Spleen (tissue), 11 donors: ENCODE results near the gene ARHGEF7. TPM values are rescaled to one million over a fixed set of nuclear protein-coding genes. Genes with fewer than 3 reads are reported as not detected.

Source experiments
- DNase-seq: peaks from one replicate; pipeline ENCODE4 v3.0.0-alpha.2; 2020
- H3K27ac ChIP-seq, 8 donors: fragments of 200-600 bp; sonication (generic) in 7 of 8; 1 replicate in 4 of 8; 2 replicates in 4 of 8; pipeline versions ENCODE4 v1.5.0 to v1.8.0; 2016 to 2021; ENCODE audit warnings: inconsistent platforms in 4 of 8, mild to moderate bottlenecking in 4 of 8, moderate library complexity in 1 of 8
- H3K27me3 ChIP-seq, 7 donors: fragments of 200-600 bp; sonication (generic) in 6 of 7; replicated peaks in 1 of 7; 1 replicate in 4 of 7; 2 replicates in 3 of 7; pipeline versions ENCODE4 v1.5.0 to v1.8.0; 2016 to 2021; ENCODE audit warnings: inconsistent platforms in 3 of 7, mild to moderate bottlenecking in 1 of 7
- H3K36me3 ChIP-seq, 6 donors: fragments of 200-600 bp; sonication (generic) in 5 of 6; 1 replicate in 4 of 6; 2 replicates in 2 of 6; pipeline versions ENCODE4 v1.5.0 to v1.8.0; 2016 to 2021; ENCODE audit warnings: inconsistent platforms in 2 of 6
- H3K4me1 ChIP-seq, 6 donors: fragments of 200-600 bp; sonication (generic) in 5 of 6; 1 replicate in 3 of 6; 2 replicates in 3 of 6; pipeline versions ENCODE4 v1.5.0 to v1.8.0; 2016 to 2021; ENCODE audit warnings: inconsistent platforms in 3 of 6
- H3K4me3 ChIP-seq, 8 donors: fragments of 200-600 bp; sonication (generic) in 7 of 8; 1 replicate in 4 of 8; 2 replicates in 4 of 8; pipeline versions ENCODE4 v1.5.0 to v1.8.0; 2016 to 2021; ENCODE audit warnings: inconsistent platforms in 4 of 8, mild to moderate bottlenecking in 4 of 8, moderate library complexity in 2 of 8
- H3K9me3 ChIP-seq, 8 donors: fragments of 200-600 bp; sonication (generic) in 7 of 8; 1 replicate in 4 of 8; 2 replicates in 4 of 8; pipeline versions ENCODE4 v1.5.0 to v1.8.0; 2016 to 2021; ENCODE audit warnings: inconsistent platforms in 4 of 8
- CTCF ChIP-seq, 11 experiments: fragments of 200-600 bp in 7 of 11; fragments of 450-650 bp in 4 of 11; sonication (generic) in 4 of 11; IDR thresholded peaks in 8 of 11; conservative IDR thresholded peaks in 3 of 11; 1 replicate in 7 of 11; 2 replicates in 4 of 11; pipeline versions ENCODE4 v1.4.0 to v1.8.0; 2016 to 2021; ENCODE audit warnings: antibody characterized with exemption in 11 of 11, inconsistent platforms in 4 of 11, mild to moderate bottlenecking in 1 of 11
- POLR2A ChIP-seq, 3 donors: fragments of 450-650 bp; IDR thresholded peaks; one replicate each; pipeline ENCODE4 v1.5.1; 2017; ENCODE audit warnings: antibody characterized with exemption in 3 of 3, mild to moderate bottlenecking in 1 of 3
- POLR2AphosphoS5 ChIP-seq, 3 donors: sonication (generic); formaldehyde crosslinking; IDR thresholded peaks; one replicate each; pipeline ENCODE4 v1.5.1; 2017; ENCODE audit warnings: antibody characterized with exemption in 3 of 3
- WGBS, 5 donors: extraction: QIAGEN DNeasy Blood & Tissue Kit in 3 of 5; methylation state at CpG; one replicate each; pipeline versions ENCODE4 v1.1.5 to v1.1.7; 2013 to 2018; 5-methylcytosine and 5-hydroxymethylcytosine counted together
- intact Hi-C: fragments of 100-400 bp; cut with DNase I; formaldehyde crosslinking; loops from one replicate; pipeline ENCODE4 v1.15.0; 2023; ENCODE audit warnings: low total_unique reads
- polyA plus RNA-seq, 3 donors: library from polyadenylated mRNA; stranded (reverse); fragments of 200-250 nt; gene quantifications; one replicate each; pipeline ENCODE4 v1.2.1, GENCODE V29; 2013
- total RNA-seq, 7 donors: library from RNA; depleted of rRNA in 3 of 7; stranded (reverse); fragments of >200 nt in 3 of 7; fragmentation: NEBNext Ultra II Directional in 4 of 7; extraction: Animal tissue kit (Norgen Biotek cat#: 25700) in 4 of 7; gene quantifications; one replicate each; pipeline versions ENCODE4 v1.1.0 to v1.2.1, GENCODE V29; 2016 to 2021
- donor health status: healthy with polysubstance abuse.
- donor health status: DM: no; HTN: no; CAD: no; lungs with moderate emphysema.
- donor health status: DM: no; HTN: no; CAD: no.
- donor health status: Bipolar disorder and iron deficiency.
- donor health status: healthy.
- donor health status: DM: no; HTN: no; CAD: no.
- donor health status: DM: yes; HTN: yes; CAD: no.

ARHGEF7 gene
- total and polyA plus RNA-seq, 10 donors, result 18.0 to 192 (median 114) TPM

DNA sequence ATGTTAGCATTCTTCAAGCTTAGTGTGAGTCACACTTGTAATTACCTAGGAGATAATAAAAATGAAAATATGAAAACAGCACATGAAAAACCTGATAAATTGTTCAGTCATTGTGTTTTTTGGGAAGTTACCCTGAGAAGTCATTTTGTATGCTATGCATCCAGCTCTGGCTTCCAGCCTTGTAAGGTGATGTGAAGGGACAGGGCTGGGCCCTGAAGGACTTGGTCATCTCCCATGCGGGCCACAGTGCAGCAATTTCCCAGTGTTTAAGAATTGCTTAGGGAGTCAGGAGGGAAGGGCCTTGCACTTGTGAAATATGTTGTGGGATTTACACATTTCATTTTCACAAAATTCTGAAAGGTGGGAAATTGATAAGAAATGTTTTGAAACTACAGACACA, 41.3 kb downstream of the ARHGEF7 start:
- H3K9me3 ChIP-seq, result no peaks in the 10 kb centered on the region
- no peak for TF ChIP-seq POLR2AphosphoS5 (IDR thresholded peaks at IDR 0.05)
- no peak for TF ChIP-seq POLR2A (IDR thresholded peaks at IDR 0.05)
- TF ChIP-seq CTCF (IDR thresholded peaks at IDR 0.05 in 8 of 11, conservative IDR thresholded peaks at IDR 0.05 in 3 of 11), result no peak
- no peak for DNase-seq
- H3K27ac ChIP-seq, result no peak overlapping the region
- peaks cover 0 to 31% (median 0%) of the 10 kb centered on the region in 6 donors for H3K36me3 ChIP-seq
- H3K4me1 ChIP-seq, result peaks cover 11 to 70% (median 40%) of the 10 kb centered on the region in 6 donors
- WGBS, 5 donors, result 81 to 100% (median 93%) methylated on average over 1 of the region's 1 CpG
- H3K27me3 ChIP-seq, result no peaks in the 10 kb centered on the region
- intact Hi-C loops, result no loop called here
- no peak overlapping the region for H3K4me3 ChIP-seq

GRCh38 chr13:111158136-111158805, 43.2 kb downstream of the ARHGEF7 start:
- no peak for DNase-seq
- no peaks in the 10 kb centered on the region for H3K9me3 ChIP-seq
- H3K27ac ChIP-seq, result no peak overlapping the region
- H3K36me3 ChIP-seq, result peaks cover 0 to 38% (median 0%) of the 10 kb centered on the region in 6 donors
- no peak for TF ChIP-seq POLR2A (IDR thresholded peaks at IDR 0.05)
- TF ChIP-seq CTCF (IDR thresholded peaks at IDR 0.05 in 8 of 11, conservative IDR thresholded peaks at IDR 0.05 in 3 of 11), result no peak
- no peak for TF ChIP-seq POLR2AphosphoS5 (IDR thresholded peaks at IDR 0.05)
- peaks cover 11 to 81% (median 48%) of the 10 kb centered on the region in 6 donors for H3K4me1 ChIP-seq
- no peaks in the 10 kb centered on the region for H3K27me3 ChIP-seq
- intact Hi-C loops, result no loop called here
- no peak overlapping the region for H3K4me3 ChIP-seq

- Histone ChIP-seq H3K4me3 (no peak overlapping the region), H3K27ac (no peak overlapping the region), H3K36me3 (peaks cover 0 to 45% (median 0%) of the 10 kb centered on the region in 6 donors), H3K27me3 (no peaks in the 10 kb centered on the region), H3K4me1 (peaks cover 7 to 82% (median 45%) of the 10 kb centered on the region in 6 donors), H3K9me3 (no peaks in the 10 kb centered on the region)
- intact Hi-C loops, result no loop called here
- 94 to 98% (median 95%) methylated on average over 3 of the region's 3 CpGs for WGBS, 5 donors
- no peak for DNase-seq
- no peak for TF ChIP-seq CTCF (IDR thresholded peaks at IDR 0.05 in 8 of 11, conservative IDR thresholded peaks at IDR 0.05 in 3 of 11)
These were observed 44.5 kb downstream of the ARHGEF7 start for GRCh38 chr13:111159362-111160320.

- 90 to 96% (median 96%) methylated on average over 3 of the region's 3 CpGs for WGBS, 5 donors
- TF ChIP-seq CTCF (IDR thresholded peaks at IDR 0.05 in 8 of 11, conservative IDR thresholded peaks at IDR 0.05 in 3 of 11) (no peak), POLR2AphosphoS5 (IDR thresholded peaks at IDR 0.05) (no peak), POLR2A (IDR thresholded peaks at IDR 0.05) (no peak)
- H3K27me3 ChIP-seq, result no peaks in the 10 kb centered on the region
- no peak for DNase-seq
- H3K4me3 ChIP-seq, result no peak overlapping the region
- no peaks in the 10 kb centered on the region for H3K9me3 ChIP-seq
- H3K27ac ChIP-seq, result no peak overlapping the region
- intact Hi-C loops, result no loop called here
- peaks cover 0 to 82% (median 40%) of the 10 kb centered on the region in 6 donors for H3K4me1 ChIP-seq
- peaks cover 0 to 51% (median 0%) of the 10 kb centered on the region in 6 donors for H3K36me3 ChIP-seq
These were observed 45.5 kb downstream of the ARHGEF7 start for GRCh38 chr13:111160648-111161047.
